ENCODE measurements around the gene CCDC102B.

GRCh38 chr18:68873003-68873402, 75.1 kb downstream of the CCDC102B start:
- TF ChIP-seq, protein P1, sequence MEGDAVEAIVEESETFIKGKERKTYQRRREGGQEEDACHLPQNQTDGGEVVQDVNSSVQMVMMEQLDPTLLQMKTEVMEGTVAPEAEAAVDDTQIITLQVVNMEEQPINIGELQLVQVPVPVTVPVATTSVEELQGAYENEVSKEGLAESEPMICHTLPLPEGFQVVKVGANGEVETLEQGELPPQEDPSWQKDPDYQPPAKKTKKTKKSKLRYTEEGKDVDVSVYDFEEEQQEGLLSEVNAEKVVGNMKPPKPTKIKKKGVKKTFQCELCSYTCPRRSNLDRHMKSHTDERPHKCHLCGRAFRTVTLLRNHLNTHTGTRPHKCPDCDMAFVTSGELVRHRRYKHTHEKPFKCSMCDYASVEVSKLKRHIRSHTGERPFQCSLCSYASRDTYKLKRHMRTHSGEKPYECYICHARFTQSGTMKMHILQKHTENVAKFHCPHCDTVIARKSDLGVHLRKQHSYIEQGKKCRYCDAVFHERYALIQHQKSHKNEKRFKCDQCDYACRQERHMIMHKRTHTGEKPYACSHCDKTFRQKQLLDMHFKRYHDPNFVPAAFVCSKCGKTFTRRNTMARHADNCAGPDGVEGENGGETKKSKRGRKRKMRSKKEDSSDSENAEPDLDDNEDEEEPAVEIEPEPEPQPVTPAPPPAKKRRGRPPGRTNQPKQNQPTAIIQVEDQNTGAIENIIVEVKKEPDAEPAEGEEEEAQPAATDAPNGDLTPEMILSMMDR (IDR thresholded peaks at IDR 0.05; ENCODE audit: insufficient read depth, low read length, poor library complexity, severe bottlenecking) = no peak
- no peak for TF ChIP-seq EZH2phosphoT487 (conservative IDR thresholded peaks at IDR 0.05; ENCODE audit: low read length)

Measured in SU-DHL-6 (cell line).